Colon (tissue), 2 donors: Measurements from ENCODE around the gene SOX2.
"Not testable (repeated sequence)": the region's sequence is repeated elsewhere in the genome, so short reads cannot be mapped to it uniquely, and the experiment has no call there.

Experiments used
- FAIRE-seq: peaks from 2 replicates; lab custom pipeline; 2012; peaks lifted over from hg19 to GRCh38; lab: Jason Lieb, UNC
- donor health status: control.
- donor health status: control.

The SOX2 gene

GRCh38 chr3:181757694-181758306 lies 46.1 kb downstream of the SOX2 start:
- FAIRE-seq = no peak

GRCh38 chr3:181761906-181762305 lies 50.2 kb downstream of the SOX2 start:
- no peak for FAIRE-seq

DNA sequence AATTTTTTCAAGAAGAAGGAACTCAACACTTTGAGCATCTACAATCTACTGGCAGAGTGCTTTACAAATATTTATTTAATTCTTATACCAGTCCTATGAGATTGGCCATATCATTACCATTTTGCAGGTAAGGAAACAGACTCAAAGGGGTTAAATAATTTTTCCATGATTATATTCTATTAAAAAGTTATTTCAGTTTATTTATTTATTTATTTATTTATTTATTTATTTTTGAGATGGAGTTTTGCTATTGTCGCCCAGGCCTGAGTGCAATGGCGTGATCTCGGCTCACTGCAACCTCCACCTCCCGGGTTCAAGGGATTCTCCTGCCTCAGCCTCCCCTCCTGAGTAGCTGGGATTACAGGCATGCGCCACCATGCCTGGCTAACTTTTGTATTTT lies 52.3 kb downstream of the SOX2 start:
- not testable (repeated sequence) for FAIRE-seq
